Activated T-cell treated with anti-CD3 and anti-CD28 coated beads, Interleukin-2, amount 50 U/mL, for 24 hours (primary cell): ENCODE results near the gene DCST1.

Source experiments
- DNase-seq: peaks from one replicate; pipeline ENCODE4 v3.0.0-alpha.2; 2020
- H3K27ac Mint-ChIP-seq: 2 replicates; pipeline ENCODE4 v1.8.0; 2020; ENCODE audit warnings: mild to moderate bottlenecking, mixed read lengths
- H3K27me3 Mint-ChIP-seq: 2 replicates; pipeline ENCODE4 v1.8.0; 2020; ENCODE audit warnings: mixed read lengths
- H3K36me3 Mint-ChIP-seq: 2 replicates; pipeline ENCODE4 v1.8.0; 2020; ENCODE audit warnings: low read depth, mixed read lengths
- H3K4me1 Mint-ChIP-seq: 2 replicates; pipeline ENCODE4 v1.8.0; 2020; ENCODE audit warnings: low read depth, mixed read lengths
- H3K4me3 Mint-ChIP-seq: 2 replicates; pipeline ENCODE4 v1.8.0; 2020; ENCODE audit warnings: mild to moderate bottlenecking, moderate library complexity, mixed read lengths
- H3K9me3 Mint-ChIP-seq: 2 replicates; pipeline ENCODE4 v1.8.0; 2020; ENCODE audit warnings: mixed read lengths

Gene DCST1

DNA sequence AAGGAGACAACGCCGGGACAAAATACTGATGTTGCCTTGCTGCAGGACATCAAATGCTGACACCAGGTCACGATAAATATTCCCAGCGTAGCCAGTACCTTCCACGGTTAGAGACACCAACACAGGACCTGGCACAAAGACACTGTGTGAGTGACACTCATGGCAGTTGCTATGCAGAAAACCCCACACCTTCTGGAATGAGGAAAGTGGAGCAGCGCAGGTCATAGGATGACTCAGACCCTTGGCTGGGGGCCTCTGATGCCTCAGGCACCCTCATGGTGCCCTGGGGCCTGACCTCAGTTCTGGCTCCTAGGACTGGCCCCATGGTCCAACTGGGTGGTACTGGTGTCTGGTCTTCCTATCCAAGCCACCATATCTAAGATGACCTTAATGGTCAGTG is 7.0 kb upstream of the DCST1 start:
- no peak for DNase-seq
- Mint-ChIP-seq H3K4me1 (no peaks in the 10 kb centered on the region), H3K9me3 (no peaks in the 10 kb centered on the region), H3K4me3 (no peak overlapping the region), H3K27ac (no peak overlapping the region), H3K27me3 (no peaks in the 10 kb centered on the region), H3K36me3 (no peaks in the 10 kb centered on the region)

DNA sequence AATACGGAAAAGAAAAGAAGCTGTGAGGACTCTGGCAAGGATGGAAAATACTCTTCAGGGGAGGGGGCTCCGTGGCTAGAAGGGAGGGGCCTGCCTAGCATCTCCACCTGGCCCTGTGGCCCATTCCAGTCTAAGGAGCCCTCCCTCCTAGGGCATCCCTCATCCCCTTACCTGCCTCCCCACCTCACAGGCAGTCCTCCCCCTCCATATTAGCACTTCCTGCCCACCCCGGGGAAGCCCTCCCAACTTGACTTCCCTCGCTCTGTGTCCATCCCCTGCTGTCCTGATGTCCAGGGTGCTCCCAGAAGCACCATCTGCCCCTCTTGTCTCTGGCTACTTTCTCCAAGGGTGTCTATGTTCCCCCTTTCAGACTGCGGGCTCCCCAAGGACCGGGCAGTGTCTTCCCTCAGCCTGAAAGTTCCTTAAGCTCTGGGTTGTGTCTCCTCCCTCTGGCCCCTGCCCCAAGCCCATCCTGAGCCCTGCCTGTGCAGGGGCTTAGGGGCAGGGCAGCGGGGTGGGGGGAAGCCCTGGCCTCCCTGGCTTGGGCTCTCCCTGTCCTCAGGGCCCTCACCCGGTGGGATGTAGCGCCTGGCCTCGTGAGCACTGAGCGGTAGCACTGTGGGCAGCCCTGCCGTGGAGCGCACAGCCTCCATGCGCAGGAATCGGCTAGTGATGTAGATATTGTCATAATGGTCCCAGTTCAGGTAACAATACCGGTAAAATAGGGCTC is 3.9 kb upstream of the DCST1 start:
- Mint-ChIP-seq H3K36me3 (no peaks in the 10 kb centered on the region), H3K9me3 (no peaks in the 10 kb centered on the region), H3K4me3 (no peak overlapping the region), H3K27me3 (no peaks in the 10 kb centered on the region), H3K27ac (no peak overlapping the region), H3K4me1 (no peaks in the 10 kb centered on the region)
- DNase-seq, result no peak

DNA sequence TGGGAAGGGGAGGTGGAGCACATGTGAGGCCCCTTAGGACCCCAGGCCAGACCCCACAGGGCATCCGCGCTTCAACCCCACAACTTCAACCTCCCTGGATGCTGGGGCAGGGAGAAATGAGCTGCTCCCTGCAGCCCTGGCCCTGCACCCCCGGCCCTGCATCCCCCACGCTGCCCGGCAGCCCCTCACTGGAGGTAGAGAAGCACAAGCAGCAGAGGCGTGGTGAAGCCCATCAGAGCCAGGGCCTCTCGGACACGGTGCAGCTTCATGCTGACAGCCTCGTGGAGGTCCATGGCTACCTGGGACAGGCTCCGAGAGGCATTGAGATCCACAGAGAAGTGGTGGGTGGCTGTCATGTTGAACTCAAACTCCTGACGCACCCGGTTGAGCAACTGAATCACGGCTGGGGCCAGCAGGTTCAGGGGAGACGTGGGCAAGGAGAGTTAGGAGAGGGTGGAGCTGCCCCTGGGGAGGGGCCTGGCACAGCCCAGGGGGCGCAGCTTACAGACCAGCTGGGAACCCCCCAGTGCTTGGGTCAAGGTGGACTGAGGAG is 3.3 kb upstream of the DCST1 start:
- H3K27me3 Mint-ChIP-seq, result no peaks in the 10 kb centered on the region
- H3K9me3 Mint-ChIP-seq, result no peaks in the 10 kb centered on the region
- no peaks in the 10 kb centered on the region for H3K36me3 Mint-ChIP-seq
- no peak for DNase-seq
- no peak overlapping the region for H3K4me3 Mint-ChIP-seq
- H3K4me1 Mint-ChIP-seq, result no peaks in the 10 kb centered on the region
- H3K27ac Mint-ChIP-seq, result no peak overlapping the region

GRCh38 chr1:155030899-155031298 is 2.7 kb upstream of the DCST1 start:
- H3K27ac Mint-ChIP-seq, result no peak overlapping the region
- H3K4me3 Mint-ChIP-seq, result no peak overlapping the region
- no peaks in the 10 kb centered on the region for H3K27me3 Mint-ChIP-seq
- no peaks in the 10 kb centered on the region for H3K36me3 Mint-ChIP-seq
- H3K4me1 Mint-ChIP-seq, result no peaks in the 10 kb centered on the region
- H3K9me3 Mint-ChIP-seq, result no peaks in the 10 kb centered on the region
- no peak for DNase-seq

DNA sequence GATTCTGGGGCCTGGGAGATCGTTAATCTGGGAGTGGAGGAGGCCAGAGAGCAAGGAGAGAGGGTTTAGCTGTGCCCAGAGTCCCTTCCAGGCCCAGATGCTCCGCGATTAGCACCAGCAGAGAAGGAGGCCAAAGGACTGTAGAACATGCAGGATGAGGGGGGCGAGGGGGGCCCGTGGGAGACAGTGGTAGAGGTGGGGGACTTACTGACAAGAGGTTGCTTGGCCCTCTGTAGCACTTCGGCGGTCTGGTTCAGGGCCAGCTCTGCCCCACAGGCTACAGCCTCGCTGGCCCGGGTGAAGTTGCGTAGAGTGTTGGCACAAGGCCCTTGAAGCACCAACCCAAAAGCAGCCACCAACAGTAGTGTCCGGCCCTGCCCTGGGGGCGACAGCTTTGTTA is 738 bp upstream of the DCST1 start:
- H3K4me1 Mint-ChIP-seq, result no peaks in the 10 kb centered on the region
- no peaks in the 10 kb centered on the region for H3K9me3 Mint-ChIP-seq
- no peak overlapping the region for H3K27ac Mint-ChIP-seq
- H3K4me3 Mint-ChIP-seq, result no peak overlapping the region
- DNase-seq, result no peak
- no peaks in the 10 kb centered on the region for H3K27me3 Mint-ChIP-seq
- no peaks in the 10 kb centered on the region for H3K36me3 Mint-ChIP-seq

GRCh38 chr1:155034318-155035208 is 939 bp downstream of the DCST1 start:
- Mint-ChIP-seq H3K4me3 (no peak overlapping the region), H3K9me3 (no peaks in the 10 kb centered on the region), H3K36me3 (no peaks in the 10 kb centered on the region), H3K27ac (no peak overlapping the region), H3K4me1 (no peaks in the 10 kb centered on the region), H3K27me3 (peaks cover 2% of the 10 kb centered on the region)
- DNase-seq, result no peak

GRCh38 chr1:155035936-155036335 is 2.3 kb downstream of the DCST1 start:
- no peaks in the 10 kb centered on the region for H3K4me1 Mint-ChIP-seq
- H3K9me3 Mint-ChIP-seq, result no peaks in the 10 kb centered on the region
- DNase-seq, result no peak
- H3K27ac Mint-ChIP-seq, result no peak overlapping the region
- no peak overlapping the region for H3K4me3 Mint-ChIP-seq
- H3K27me3 Mint-ChIP-seq, result peaks cover 2% of the 10 kb centered on the region
- H3K36me3 Mint-ChIP-seq, result no peaks in the 10 kb centered on the region

GRCh38 chr1:155037043-155037442 is 3.4 kb downstream of the DCST1 start:
- peaks cover 2% of the 10 kb centered on the region for H3K27me3 Mint-ChIP-seq
- no peak overlapping the region for H3K27ac Mint-ChIP-seq
- H3K36me3 Mint-ChIP-seq, result no peaks in the 10 kb centered on the region
- H3K4me3 Mint-ChIP-seq, result no peak overlapping the region
- H3K9me3 Mint-ChIP-seq, result no peaks in the 10 kb centered on the region
- no peak for DNase-seq
- H3K4me1 Mint-ChIP-seq, result no peaks in the 10 kb centered on the region

GRCh38 chr1:155037851-155038441 is 4.3 kb downstream of the DCST1 start:
- Mint-ChIP-seq H3K27me3 (peaks cover 2% of the 10 kb centered on the region), H3K4me1 (no peaks in the 10 kb centered on the region)

GRCh38 chr1:155038602-155039307 is 5.1 kb downstream of the DCST1 start:
- no peak for DNase-seq
- H3K36me3 Mint-ChIP-seq, result no peaks in the 10 kb centered on the region
- H3K4me1 Mint-ChIP-seq, result no peaks in the 10 kb centered on the region
- H3K9me3 Mint-ChIP-seq, result no peaks in the 10 kb centered on the region
- H3K4me3 Mint-ChIP-seq, result no peak overlapping the region
- no peak overlapping the region for H3K27ac Mint-ChIP-seq
- peaks cover 2% of the 10 kb centered on the region for H3K27me3 Mint-ChIP-seq

More at GRCh38 chr1:155037851-155038441, 4.3 kb downstream of the DCST1 start:
- no peak overlapping the region for H3K4me3 Mint-ChIP-seq
- no peak overlapping the region for H3K27ac Mint-ChIP-seq
- H3K36me3 Mint-ChIP-seq, result no peaks in the 10 kb centered on the region
- DNase-seq, result no peak
- no peaks in the 10 kb centered on the region for H3K9me3 Mint-ChIP-seq

DNA sequence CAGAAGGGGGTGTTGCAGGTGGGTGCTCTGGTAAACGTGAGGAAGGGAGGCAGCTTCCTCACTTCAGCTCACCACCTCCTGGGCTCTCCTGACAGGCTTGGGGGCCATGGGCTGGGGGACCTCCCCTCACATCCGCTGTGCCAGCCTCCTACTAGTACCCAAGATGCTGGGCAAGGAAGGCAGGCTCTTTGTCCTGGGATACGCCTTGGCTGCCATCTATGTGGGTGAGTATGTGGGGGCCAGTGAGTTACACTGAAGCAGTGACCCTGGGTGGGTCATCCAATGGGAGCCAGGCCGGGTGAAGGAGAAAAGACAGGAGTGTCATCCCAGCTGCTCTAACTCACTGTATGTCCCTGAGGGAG is 5.7 kb downstream of the DCST1 start:
- H3K9me3 Mint-ChIP-seq, result no peaks in the 10 kb centered on the region
- H3K27me3 Mint-ChIP-seq, result peaks cover 2% of the 10 kb centered on the region
- H3K36me3 Mint-ChIP-seq, result no peaks in the 10 kb centered on the region
- no peak overlapping the region for H3K4me3 Mint-ChIP-seq
- no peaks in the 10 kb centered on the region for H3K4me1 Mint-ChIP-seq
- DNase-seq, result no peak
- H3K27ac Mint-ChIP-seq, result no peak overlapping the region

DNA sequence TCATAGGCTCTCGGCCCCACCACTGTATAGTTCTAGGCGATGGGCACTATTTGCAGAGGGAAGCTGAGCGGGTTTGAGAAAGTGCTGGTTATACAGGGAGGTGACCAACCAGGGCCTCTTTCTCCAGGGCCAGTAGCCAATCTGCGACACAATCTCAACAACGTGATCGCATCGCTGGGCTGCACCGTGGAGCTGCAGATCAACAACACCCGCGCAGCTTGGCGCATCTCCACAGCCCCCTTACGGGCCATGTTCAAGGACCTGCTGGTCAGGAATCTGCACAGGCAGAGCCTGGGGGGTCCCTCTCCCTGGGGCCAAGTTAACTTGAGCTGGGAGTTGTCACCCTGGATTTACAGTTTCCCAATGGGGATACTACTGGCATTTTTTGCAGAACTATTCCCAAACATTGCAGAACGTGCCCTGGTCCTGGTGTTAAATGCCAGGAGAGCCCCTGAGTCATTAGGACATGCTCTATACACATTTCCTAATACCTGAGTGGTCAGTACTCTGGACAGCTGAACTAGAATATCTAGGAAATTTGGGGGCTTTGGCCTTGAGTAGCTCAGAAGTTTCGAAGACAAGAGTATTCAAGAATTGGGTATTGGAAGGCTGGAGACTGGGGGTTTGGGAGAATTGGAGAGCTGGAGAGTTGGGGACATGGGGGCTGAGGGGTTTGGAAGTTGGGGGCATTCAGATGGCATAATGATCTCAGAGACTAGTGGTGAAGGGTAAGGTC is 6.9 kb downstream of the DCST1 start:
- Mint-ChIP-seq H3K36me3 (no peaks in the 10 kb centered on the region), H3K27ac (no peak overlapping the region), H3K4me1 (peaks cover 7% of the 10 kb centered on the region), H3K9me3 (no peaks in the 10 kb centered on the region), H3K4me3 (no peak overlapping the region), H3K27me3 (peaks cover 2% of the 10 kb centered on the region)
- DNase-seq, result no peak

- peaks cover 2% of the 10 kb centered on the region for H3K27me3 Mint-ChIP-seq
- no peak for DNase-seq
- no peaks in the 10 kb centered on the region for H3K9me3 Mint-ChIP-seq
- H3K36me3 Mint-ChIP-seq, result no peaks in the 10 kb centered on the region
- H3K27ac Mint-ChIP-seq, result no peak overlapping the region
- H3K4me3 Mint-ChIP-seq, result no peak overlapping the region
- H3K4me1 Mint-ChIP-seq, result peaks cover 7% of the 10 kb centered on the region
Observed at GRCh38 chr1:155042789-155043188, 9.2 kb downstream of the DCST1 start.

GRCh38 chr1:155043301-155043702 is 9.7 kb downstream of the DCST1 start:
- peaks cover 7% of the 10 kb centered on the region for H3K4me1 Mint-ChIP-seq
- no peaks in the 10 kb centered on the region for H3K9me3 Mint-ChIP-seq
- no peak overlapping the region for H3K27ac Mint-ChIP-seq
- peaks cover 2% of the 10 kb centered on the region for H3K27me3 Mint-ChIP-seq
- no peak overlapping the region for H3K4me3 Mint-ChIP-seq
- no peak for DNase-seq
- H3K36me3 Mint-ChIP-seq, result no peaks in the 10 kb centered on the region
